HG02588 (cell line): ENCODE data around the gene DNAJC15.
"Not testable (repeated sequence)": the region's sequence is repeated elsewhere in the genome, so short reads cannot be mapped to it uniquely, and the experiment has no call there.

ENCODE experiments used
- ATAC-seq: cut with Tn5 transposase; IDR thresholded peaks from one replicate; pipeline ENCODE4 v1.9.1; 2021; ENCODE audit warnings: mild to moderate bottlenecking, moderate library complexity; ENCODE audit not compliant: unreplicated experiment

Gene DNAJC15

GRCh38 chr13:43023289-43023963 is at the start of gene DNAJC15:
DNAJC15 (plus strand) TSS chr13:43023586; CDS start chr13:43023627, 41 bp downstream.
- peak; percentile 89 for ATAC-seq

- no peak for ATAC-seq
These were observed 47.3 kb upstream of the DNAJC15 start for GRCh38 chr13:42976066-42976465.

GRCh38 chr13:42977219-42977659 is 46.1 kb upstream of the DNAJC15 start:
- ATAC-seq = no peak

- ATAC-seq = no peak
These were observed 42.1 kb upstream of the DNAJC15 start for GRCh38 chr13:42981317-42981716.

GRCh38 chr13:42981853-42982252 is 41.5 kb upstream of the DNAJC15 start:
- no peak for ATAC-seq

- ATAC-seq = no peak
These were observed 39.4 kb upstream of the DNAJC15 start for GRCh38 chr13:42984026-42984425.

- peak; percentile 57 for ATAC-seq
These were observed 38.7 kb upstream of the DNAJC15 start for GRCh38 chr13:42984691-42985090.

GRCh38 chr13:42985312-42986175 is 37.8 kb upstream of the DNAJC15 start:
- no peak for ATAC-seq

GRCh38 chr13:42986176-42986574 is 37.2 kb upstream of the DNAJC15 start:
- no peak for ATAC-seq

GRCh38 chr13:42990291-42991232 is 32.8 kb upstream of the DNAJC15 start:
- no peak for ATAC-seq

- not testable (repeated sequence) for ATAC-seq
These were observed 32.0 kb upstream of the DNAJC15 start for GRCh38 chr13:42991233-42991897.

- ATAC-seq = peak; percentile 78
These were observed 31.3 kb upstream of the DNAJC15 start, which contains the start of gene EPSTI1 for GRCh38 chr13:42991898-42992763. EPSTI1 (minus strand) TSS chr13:42992241; CDS start chr13:42992165, 76 bp downstream.

GRCh38 chr13:42992764-42993122 is 30.6 kb upstream of the DNAJC15 start:
- peak; percentile 1 for ATAC-seq

GRCh38 chr13:42994878-42995277 is 28.5 kb upstream of the DNAJC15 start:
- ATAC-seq = no peak

- no peak for ATAC-seq
These were observed 26.8 kb upstream of the DNAJC15 start for GRCh38 chr13:42996584-42996983.

- peak; percentile 62 for ATAC-seq
These were observed 26.0 kb upstream of the DNAJC15 start for GRCh38 chr13:42997381-42997780.

- ATAC-seq = no peak
These were observed 23.9 kb upstream of the DNAJC15 start for GRCh38 chr13:42999491-42999890.

- no peak for ATAC-seq
These were observed 22.7 kb upstream of the DNAJC15 start for GRCh38 chr13:43000676-43001075.

GRCh38 chr13:43002021-43002420 is 21.4 kb upstream of the DNAJC15 start:
- no peak for ATAC-seq
